Measurements from ENCODE around the gene DIPK1B. TPM values are rescaled to one million over a fixed set of nuclear protein-coding genes. Genes with fewer than 3 reads are reported as not detected.

Gene DIPK1B
- total RNA-seq, 4 donors from 2014 or later = 7.8 to 24.4 (median 11.2) TPM

- Histone ChIP-seq H3K27me3 (peaks cover 16% of the 10 kb centered on the region), H3K36me3 (peaks cover 0 to 56% of the 10 kb centered on the region in 2 donors), H3K27ac (no peak overlapping the region), H3K4me3 (no peak overlapping the region), H3K9me3 (no peaks in the 10 kb centered on the region), H3K4me1 (peaks cover 0 to 17% (median 5%) of the 10 kb centered on the region in 3 donors)
- WGBS, 2 donors (ENCODE audit: low coverage in 1 of 2) = 76 to 87% methylated on average over 5 of the region's 11 CpGs
- no peak for TF ChIP-seq EP300 (IDR thresholded peaks at IDR 0.05)
- TF ChIP-seq, protein P1, sequence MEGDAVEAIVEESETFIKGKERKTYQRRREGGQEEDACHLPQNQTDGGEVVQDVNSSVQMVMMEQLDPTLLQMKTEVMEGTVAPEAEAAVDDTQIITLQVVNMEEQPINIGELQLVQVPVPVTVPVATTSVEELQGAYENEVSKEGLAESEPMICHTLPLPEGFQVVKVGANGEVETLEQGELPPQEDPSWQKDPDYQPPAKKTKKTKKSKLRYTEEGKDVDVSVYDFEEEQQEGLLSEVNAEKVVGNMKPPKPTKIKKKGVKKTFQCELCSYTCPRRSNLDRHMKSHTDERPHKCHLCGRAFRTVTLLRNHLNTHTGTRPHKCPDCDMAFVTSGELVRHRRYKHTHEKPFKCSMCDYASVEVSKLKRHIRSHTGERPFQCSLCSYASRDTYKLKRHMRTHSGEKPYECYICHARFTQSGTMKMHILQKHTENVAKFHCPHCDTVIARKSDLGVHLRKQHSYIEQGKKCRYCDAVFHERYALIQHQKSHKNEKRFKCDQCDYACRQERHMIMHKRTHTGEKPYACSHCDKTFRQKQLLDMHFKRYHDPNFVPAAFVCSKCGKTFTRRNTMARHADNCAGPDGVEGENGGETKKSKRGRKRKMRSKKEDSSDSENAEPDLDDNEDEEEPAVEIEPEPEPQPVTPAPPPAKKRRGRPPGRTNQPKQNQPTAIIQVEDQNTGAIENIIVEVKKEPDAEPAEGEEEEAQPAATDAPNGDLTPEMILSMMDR (IDR thresholded peaks at IDR 0.05) = no peak
- TF ChIP-seq POLR2A (IDR thresholded peaks at IDR 0.05) = no peak
- TF ChIP-seq POLR2AphosphoS5 (IDR thresholded peaks at IDR 0.05) = no peak
- ATAC-seq = no peak
These were observed 37.5 kb upstream of the DIPK1B start for GRCh38 chr9:136674786-136675349.

DNA sequence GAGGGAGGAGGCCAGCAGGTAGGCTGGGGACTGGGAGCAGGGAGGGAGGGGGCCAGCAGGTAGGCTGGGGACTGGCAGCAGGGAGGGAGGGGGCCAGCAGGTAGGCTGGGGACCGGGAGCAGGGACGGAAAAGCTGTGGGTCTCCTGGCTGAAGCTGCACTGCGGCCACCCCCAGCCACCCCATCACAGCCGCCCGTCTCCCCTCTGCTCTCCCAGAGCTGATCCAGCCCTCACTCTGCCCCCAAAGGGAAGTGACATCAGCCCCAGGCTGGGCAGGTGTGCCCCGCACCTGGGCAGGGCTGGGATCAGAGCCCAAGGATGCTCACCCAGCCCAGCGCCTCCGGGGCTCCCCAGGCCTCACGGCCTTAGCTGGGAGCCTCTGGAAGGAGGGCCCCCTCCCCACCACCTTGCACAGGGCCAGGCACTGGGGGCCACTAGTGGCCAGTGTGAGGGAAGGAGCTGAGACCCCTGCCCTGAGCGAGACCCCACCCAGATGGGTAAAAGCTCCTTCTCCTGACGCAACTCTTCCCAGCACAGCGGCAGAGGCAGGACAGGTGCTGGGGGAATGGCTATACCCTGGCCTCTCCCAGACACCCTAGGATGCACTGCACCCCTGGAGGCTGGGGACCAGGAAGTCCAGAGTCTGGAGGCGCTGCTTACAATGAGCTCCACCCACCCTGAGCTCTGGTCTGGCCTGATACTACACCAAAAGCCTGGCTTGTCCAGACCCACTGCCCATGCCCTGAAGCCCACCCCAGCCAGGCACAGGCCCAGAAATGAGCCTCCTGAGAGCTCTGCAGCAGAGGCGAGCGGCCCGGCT lies 36.7 kb upstream of the DIPK1B start:
- H3K36me3 ChIP-seq = peaks cover 0 to 56% of the 10 kb centered on the region in 2 donors
- H3K4me3 ChIP-seq = no peak overlapping the region
- H3K4me1 ChIP-seq = peaks cover 0 to 17% (median 5%) of the 10 kb centered on the region in 3 donors
- peaks cover 8% of the 10 kb centered on the region for H3K27me3 ChIP-seq
- no peak for ATAC-seq
- no peak for TF ChIP-seq POLR2A (IDR thresholded peaks at IDR 0.05)
- TF ChIP-seq, protein P1 (IDR thresholded peaks at IDR 0.05) = no peak
- TF ChIP-seq EP300 (IDR thresholded peaks at IDR 0.05) = no peak
- TF ChIP-seq POLR2AphosphoS5 (IDR thresholded peaks at IDR 0.05) = no peak
- 57% methylated on average over 2 of the region's 16 CpGs; no CpG with 5 or more reads in 1 of the 2 donors for WGBS, 2 donors (ENCODE audit: low coverage in 1 of 2)
- no peaks in the 10 kb centered on the region for H3K9me3 ChIP-seq
- no peak overlapping the region for H3K27ac ChIP-seq

GRCh38 chr9:136676297-136676794 lies 36.0 kb upstream of the DIPK1B start:
- peaks cover 0 to 14% (median 5%) of the 10 kb centered on the region in 3 donors for H3K4me1 ChIP-seq
- H3K9me3 ChIP-seq = no peaks in the 10 kb centered on the region
- peaks cover 0 to 56% of the 10 kb centered on the region in 2 donors for H3K36me3 ChIP-seq
- no peak for ATAC-seq
- H3K27me3 ChIP-seq = peaks cover 3% of the 10 kb centered on the region
- H3K4me3 ChIP-seq = no peak overlapping the region
- WGBS, 2 donors (ENCODE audit: low coverage in 1 of 2) = no CpG with 5 or more reads among the region's 13 CpGs
- TF ChIP-seq, protein P1 (IDR thresholded peaks at IDR 0.05) = no peak
- TF ChIP-seq POLR2AphosphoS5 (IDR thresholded peaks at IDR 0.05) (no peak), EP300 (IDR thresholded peaks at IDR 0.05) (no peak), POLR2A (IDR thresholded peaks at IDR 0.05) (no peak)
- H3K27ac ChIP-seq = no peak overlapping the region

- Histone ChIP-seq H3K4me1 (peaks cover 0 to 9% (median 0%) of the 10 kb centered on the region in 3 donors), H3K27ac (no peak overlapping the region), H3K4me3 (no peak overlapping the region), H3K36me3 (peaks cover 0 to 56% of the 10 kb centered on the region in 2 donors), H3K27me3 (no peaks in the 10 kb centered on the region), H3K9me3 (no peaks in the 10 kb centered on the region)
- no peak for TF ChIP-seq POLR2AphosphoS5 (IDR thresholded peaks at IDR 0.05)
- TF ChIP-seq, protein P1 (IDR thresholded peaks at IDR 0.05) = no peak
- no peak for TF ChIP-seq EP300 (IDR thresholded peaks at IDR 0.05)
- TF ChIP-seq POLR2A (IDR thresholded peaks at IDR 0.05) = no peak
- no peak for ATAC-seq
- WGBS, 2 donors (ENCODE audit: low coverage in 1 of 2) = no CpG with 5 or more reads among the region's 46 CpGs
These were observed 35.3 kb upstream of the DIPK1B start for GRCh38 chr9:136676920-136677686.
